Liver (tissue), 9 donors: Measurements from ENCODE around the gene TMPRSS9. TPM values are rescaled to one million over a fixed set of nuclear protein-coding genes. Genes with fewer than 3 reads are reported as not detected.

Source experiments
- DNase-seq: peaks from one replicate; pipeline ENCODE4 v3.0.0-alpha.2; 2017; ENCODE audit warnings: low spot score
- H3K27ac ChIP-seq, 2 donors: one replicate each; pipeline ENCODE4 v1.7.0; 2013; ENCODE audit warnings: inconsistent platforms in 2 of 2, low read length in 2 of 2, control low read depth in 1 of 2, low read depth in 1 of 2, mild to moderate bottlenecking in 1 of 2
- H3K27me3 ChIP-seq, 4 donors: one replicate each; pipeline versions ENCODE4 v1.6.1 to v1.7.0; 2013; ENCODE audit warnings: low read length in 3 of 4, inconsistent platforms in 1 of 4, mild to moderate bottlenecking in 1 of 4, moderate library complexity in 1 of 4; ENCODE audit not compliant: control insufficient read depth in 4 of 4, insufficient read depth in 4 of 4
- H3K36me3 ChIP-seq, 4 donors: one replicate each; pipeline versions ENCODE4 v1.6.1 to v1.7.0; 2013; ENCODE audit warnings: low read length in 3 of 4, mild to moderate bottlenecking in 3 of 4, low read depth in 1 of 4, moderate library complexity in 1 of 4; ENCODE audit not compliant: control insufficient read depth in 4 of 4, insufficient read depth in 3 of 4
- H3K4me1 ChIP-seq, 4 donors: one replicate each; pipeline versions ENCODE4 v1.6.1 to v1.7.0; 2013; ENCODE audit warnings: low read length in 3 of 4, mild to moderate bottlenecking in 3 of 4, moderate library complexity in 1 of 4; ENCODE audit not compliant: control insufficient read depth in 4 of 4, insufficient read depth in 4 of 4
- H3K4me3 ChIP-seq, 3 donors: one replicate each; pipeline versions ENCODE4 v1.6.1 to v1.7.0; 2013; ENCODE audit warnings: low read length in 3 of 3, control low read depth in 1 of 3, low read depth in 1 of 3, mild to moderate bottlenecking in 1 of 3
- H3K9ac ChIP-seq, 2 donors: one replicate each; pipeline ENCODE4 v1.7.0; 2013; ENCODE audit warnings: low read length in 2 of 2, mild to moderate bottlenecking in 2 of 2, moderate library complexity in 2 of 2, control low read depth in 1 of 2, low read depth in 1 of 2
- H3K9me3 ChIP-seq, 4 donors: one replicate each; pipeline versions ENCODE4 v1.6.1 to v1.7.0; 2013; ENCODE audit warnings: low read length in 3 of 4; ENCODE audit not compliant: control insufficient read depth in 4 of 4
- ATF3 ChIP-seq: IDR thresholded peaks from 2 replicates; pipeline ENCODE4 v1.6.1; 2016; ENCODE audit warnings: antibody characterized with exemption
- CTCF ChIP-seq: fragments of 150-350 bp; IDR thresholded peaks from 2 replicates; pipeline ENCODE4 v1.5.1; 2017; ENCODE audit warnings: improper control_type of control experiment, low read depth, low read length; ENCODE audit not compliant: missing input control
- EGR1 ChIP-seq, 2 donors: IDR thresholded peaks; 2 replicates each; pipeline ENCODE4 v1.6.1; 2016 to 2018; ENCODE audit warnings: antibody characterized with exemption in 2 of 2, low read depth in 2 of 2
- FOXA1 ChIP-seq: IDR thresholded peaks from 2 replicates; pipeline ENCODE4 v1.6.1; 2016; ENCODE audit warnings: antibody characterized with exemption
- FOXA2 ChIP-seq: IDR thresholded peaks from 2 replicates; pipeline ENCODE4 v1.6.1; 2016; ENCODE audit warnings: antibody characterized with exemption
- GABPA ChIP-seq, 2 donors: IDR thresholded peaks in 1 of 2; conservative IDR thresholded peaks in 1 of 2; 2 replicates each; pipeline ENCODE4 v1.6.1; 2016; ENCODE audit warnings: antibody characterized with exemption in 2 of 2, mild to moderate bottlenecking in 1 of 2, moderate library complexity in 1 of 2
- HNF4G ChIP-seq: IDR thresholded peaks from 2 replicates; pipeline ENCODE4 v1.6.1; 2016; ENCODE audit warnings: antibody characterized with exemption
- MAX ChIP-seq: IDR thresholded peaks from 2 replicates; pipeline ENCODE4 v1.6.1; 2016; ENCODE audit warnings: antibody characterized with exemption
- RAD21 ChIP-seq, 2 donors: IDR thresholded peaks; 2 replicates each; pipeline ENCODE4 v1.6.1; 2016; ENCODE audit warnings: antibody characterized with exemption in 2 of 2, mild to moderate bottlenecking in 2 of 2
- REST ChIP-seq: IDR thresholded peaks from 2 replicates; pipeline ENCODE4 v1.6.1; 2016; ENCODE audit warnings: antibody characterized with exemption, mild to moderate bottlenecking
- SP1 ChIP-seq: IDR thresholded peaks from 2 replicates; pipeline ENCODE4 v1.6.1; 2018; ENCODE audit warnings: antibody characterized with exemption, mild to moderate bottlenecking
- TAF1 ChIP-seq: conservative IDR thresholded peaks from 2 replicates; pipeline ENCODE4 v1.6.1; 2016; ENCODE audit warnings: antibody characterized with exemption, mild to moderate bottlenecking
- YY1 ChIP-seq: IDR thresholded peaks from 2 replicates; pipeline ENCODE4 v1.6.1; 2016; ENCODE audit warnings: antibody characterized with exemption, mild to moderate bottlenecking
- WGBS: extraction: QIAGEN DNeasy Blood & Tissue Kit; methylation state at CpG from one replicate; pipeline ENCODE4 v1.1.7; 2013; 5-methylcytosine and 5-hydroxymethylcytosine counted together
- polyA plus RNA-seq, 2 donors: library from polyadenylated mRNA; stranded (reverse) in 1 of 2; unstranded in 1 of 2; fragments of 200-250 nt in 1 of 2; fragments of >200 nt in 1 of 2; fragmentation: Nextera tagmentation in 1 of 2; extraction: Ambion mirVana in 1 of 2; gene quantifications; one replicate each; pipeline versions ENCODE4 v1.2.1 to v1.2.3, GENCODE V29; 2013 to 2015
- total RNA-seq, 2 donors: library from RNA; depleted of rRNA; stranded (reverse); fragments of >200 nt; gene quantifications; one replicate each; pipeline ENCODE4 v1.2.3, GENCODE V29; 2014
- TF ChIP-seq, protein P1 (sequence below): IDR thresholded peaks from 2 replicates; pipeline ENCODE4 v1.6.1; 2016; ENCODE audit warnings: antibody characterized with exemption
- donor health status: healthy.
- donor health status: healthy.
- donor health status: healthy.
- donor health status: healthy.
- donor health status: healthy.

TMPRSS9 gene
- total and polyA plus RNA-seq, 4 donors = 0.39 to 24.8 (median 1.5) TPM

- WGBS = 95% methylated on average over 18 of the region's 18 CpGs
Measured at GRCh38 chr19:2451741-2452140, 91.7 kb downstream of the TMPRSS9 start.

GRCh38 chr19:2453431-2454025, 93.5 kb downstream of the TMPRSS9 start:
- H3K4me1 ChIP-seq = peaks cover 5 to 23% (median 15%) of the 10 kb centered on the region in 4 donors
- no peaks in the 10 kb centered on the region for H3K27me3 ChIP-seq
- TF ChIP-seq TAF1 (no peak), FOXA1 (no peak), REST (no peak), SP1 (no peak), EGR1 (IDR thresholded peaks at IDR 0.05; ENCODE audit: low read depth in 2 of 2) (no peak), CTCF (no peak), MAX (no peak), GABPA (IDR thresholded peaks at IDR 0.05 in 1 of 2, conservative IDR thresholded peaks at IDR 0.05 in 1 of 2) (no peak), YY1 (no peak), RAD21 (IDR thresholded peaks at IDR 0.05) (no peak)
- TF ChIP-seq, protein P1, sequence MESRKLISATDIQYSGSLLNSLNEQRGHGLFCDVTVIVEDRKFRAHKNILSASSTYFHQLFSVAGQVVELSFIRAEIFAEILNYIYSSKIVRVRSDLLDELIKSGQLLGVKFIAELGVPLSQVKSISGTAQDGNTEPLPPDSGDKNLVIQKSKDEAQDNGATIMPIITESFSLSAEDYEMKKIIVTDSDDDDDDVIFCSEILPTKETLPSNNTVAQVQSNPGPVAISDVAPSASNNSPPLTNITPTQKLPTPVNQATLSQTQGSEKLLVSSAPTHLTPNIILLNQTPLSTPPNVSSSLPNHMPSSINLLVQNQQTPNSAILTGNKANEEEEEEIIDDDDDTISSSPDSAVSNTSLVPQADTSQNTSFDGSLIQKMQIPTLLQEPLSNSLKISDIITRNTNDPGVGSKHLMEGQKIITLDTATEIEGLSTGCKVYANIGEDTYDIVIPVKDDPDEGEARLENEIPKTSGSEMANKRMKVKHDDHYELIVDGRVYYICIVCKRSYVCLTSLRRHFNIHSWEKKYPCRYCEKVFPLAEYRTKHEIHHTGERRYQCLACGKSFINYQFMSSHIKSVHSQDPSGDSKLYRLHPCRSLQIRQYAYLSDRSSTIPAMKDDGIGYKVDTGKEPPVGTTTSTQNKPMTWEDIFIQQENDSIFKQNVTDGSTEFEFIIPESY = no peak
- H3K4me3 ChIP-seq = no peak overlapping the region
- H3K9me3 ChIP-seq = no peaks in the 10 kb centered on the region
- no peak overlapping the region for H3K27ac ChIP-seq
- no peak for DNase-seq
- H3K9ac ChIP-seq = no peak overlapping the region
- H3K36me3 ChIP-seq = no peaks in the 10 kb centered on the region
- WGBS = 95% methylated on average over 19 of the region's 19 CpGs

More at GRCh38 chr19:2451741-2452140, 91.7 kb downstream of the TMPRSS9 start:
- Histone ChIP-seq H3K9me3 (no peaks in the 10 kb centered on the region), H3K4me1 (peaks cover 5 to 12% (median 9%) of the 10 kb centered on the region in 4 donors), H3K9ac (no peak overlapping the region), H3K36me3 (no peaks in the 10 kb centered on the region), H3K4me3 (no peak overlapping the region), H3K27ac (no peak overlapping the region), H3K27me3 (no peaks in the 10 kb centered on the region)
- TF ChIP-seq, protein P1 = no peak
- TF ChIP-seq HNF4G = no peak
- TF ChIP-seq YY1 = no peak
- TF ChIP-seq FOXA2 = no peak
- TF ChIP-seq SP1 = no peak
- TF ChIP-seq FOXA1 = no peak
- no peak for TF ChIP-seq GABPA (IDR thresholded peaks at IDR 0.05 in 1 of 2, conservative IDR thresholded peaks at IDR 0.05 in 1 of 2)
- no peak for TF ChIP-seq ATF3
- TF ChIP-seq TAF1 = no peak
- no peak for DNase-seq
